ENCODE results near the gene HPS6. TPM values are rescaled to one million over a fixed set of nuclear protein-coding genes. Genes with fewer than 3 reads are reported as not detected.

The HPS6 gene
- polyA plus RNA-seq, 4 donors, result 13.0 to 19.5 (median 13.5) TPM

GRCh38 chr10:102064503-102064867 lies 664 bp upstream of the HPS6 start:
- 72 to 74% (median 74%) methylated on average over 2 of the region's 2 CpGs for WGBS, 3 donors
- Histone ChIP-seq H3K36me3 (ENCODE audit: control insufficient read depth in 3 of 3, insufficient read depth in 2 of 3, low read depth in 1 of 3, low read length in 3 of 3) (peaks cover 0 to 34% (median 0%) of the 10 kb centered on the region in 3 donors), H3K9me3 (ENCODE audit: control insufficient read depth in 2 of 2, insufficient read depth in 1 of 2, low read depth in 1 of 2, low read length in 1 of 2) (no peaks in the 10 kb centered on the region), H3K4me1 (ENCODE audit: control insufficient read depth in 3 of 3, insufficient read depth in 2 of 3, low read depth in 1 of 3, low read length in 2 of 3) (peaks cover 6 to 24% (median 8%) of the 10 kb centered on the region in 3 donors), H3K27ac (ENCODE audit: low read depth in 1 of 3, low read length in 2 of 3) (peak overlapping the region in 2 of 3 donors; percentile 89 to 94), H3K4me3 (ENCODE audit: low read depth in 1 of 3, low read length in 3 of 3) (peak overlapping the region in 1 of 3 donors; percentile 52), H3K27me3 (ENCODE audit: control insufficient read depth in 3 of 3, insufficient read depth in 3 of 3, low read length in 3 of 3) (no peaks in the 10 kb centered on the region)
- DNase-seq (no peak), FAIRE-seq (no peak)

GRCh38 chr10:102065561-102066398 lies 631 bp downstream of the HPS6 start:
- WGBS, 3 donors, result 6 to 9% (median 7%) methylated on average over 36 to 63 of the region's 63 CpGs
- H3K4me1 ChIP-seq (ENCODE audit: control insufficient read depth in 3 of 3, insufficient read depth in 2 of 3, low read depth in 1 of 3, low read length in 2 of 3), result peaks cover 6 to 24% (median 8%) of the 10 kb centered on the region in 3 donors
- no peaks in the 10 kb centered on the region for H3K27me3 ChIP-seq (ENCODE audit: control insufficient read depth in 3 of 3, insufficient read depth in 3 of 3, low read length in 3 of 3)
- peaks cover 0 to 41% (median 0%) of the 10 kb centered on the region in 3 donors for H3K36me3 ChIP-seq (ENCODE audit: control insufficient read depth in 3 of 3, insufficient read depth in 2 of 3, low read depth in 1 of 3, low read length in 3 of 3)
- peak overlapping the region; percentile 59 to 95 (median 94) for H3K27ac ChIP-seq (ENCODE audit: low read depth in 1 of 3, low read length in 2 of 3)
- FAIRE-seq, result no peak
- DNase-seq, result peak in 1 of 2 donors; percentile 37
- H3K9me3 ChIP-seq (ENCODE audit: control insufficient read depth in 2 of 2, insufficient read depth in 1 of 2, low read depth in 1 of 2, low read length in 1 of 2), result no peaks in the 10 kb centered on the region
- H3K4me3 ChIP-seq (ENCODE audit: low read depth in 1 of 3, low read length in 3 of 3), result peak overlapping the region; percentile 69 to 98 (median 85)

DNA sequence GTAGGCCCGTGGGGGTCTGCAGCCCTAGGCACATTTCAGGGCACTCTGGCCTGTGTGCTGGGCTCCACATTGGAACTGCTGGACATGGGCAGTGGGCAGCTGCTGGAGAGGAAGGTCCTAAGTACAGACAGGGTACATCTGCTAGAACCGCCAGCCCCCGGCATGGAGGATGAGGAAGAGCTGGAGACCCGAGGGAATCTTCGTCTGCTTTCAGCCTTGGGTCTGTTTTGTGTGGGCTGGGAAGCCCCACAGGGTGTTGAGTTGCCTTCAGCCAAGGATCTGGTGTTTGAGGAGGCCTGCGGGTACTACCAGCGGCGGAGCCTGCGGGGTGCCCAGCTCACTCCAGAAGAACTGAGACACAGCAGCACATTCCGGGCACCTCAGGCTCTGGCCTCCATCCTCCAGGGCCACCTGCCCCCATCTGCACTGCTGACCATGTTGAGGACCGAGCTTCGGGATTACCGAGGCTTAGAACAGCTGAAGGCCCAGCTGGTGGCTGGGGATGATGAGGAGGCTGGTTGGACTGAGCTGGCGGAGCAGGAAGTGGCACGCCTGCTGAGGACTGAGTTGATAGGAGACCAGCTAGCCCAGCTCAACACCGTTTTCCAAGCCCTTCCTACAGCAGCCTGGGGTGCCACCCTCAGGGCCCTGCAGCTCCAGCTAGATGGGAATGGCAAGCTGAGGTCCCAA lies 1.4 kb downstream of the HPS6 start:
- Histone ChIP-seq H3K27ac (ENCODE audit: low read depth in 1 of 3, low read length in 2 of 3) (peak overlapping the region in 2 of 3 donors; percentile 59 to 94), H3K4me3 (ENCODE audit: low read depth in 1 of 3, low read length in 3 of 3) (peak overlapping the region; percentile 69 to 98 (median 85)), H3K27me3 (ENCODE audit: control insufficient read depth in 3 of 3, insufficient read depth in 3 of 3, low read length in 3 of 3) (no peaks in the 10 kb centered on the region), H3K9me3 (ENCODE audit: control insufficient read depth in 2 of 2, insufficient read depth in 1 of 2, low read depth in 1 of 2, low read length in 1 of 2) (no peaks in the 10 kb centered on the region), H3K36me3 (ENCODE audit: control insufficient read depth in 3 of 3, insufficient read depth in 2 of 3, low read depth in 1 of 3, low read length in 3 of 3) (peaks cover 0 to 41% (median 0%) of the 10 kb centered on the region in 3 donors), H3K4me1 (ENCODE audit: control insufficient read depth in 3 of 3, insufficient read depth in 2 of 3, low read depth in 1 of 3, low read length in 2 of 3) (peaks cover 6 to 24% (median 8%) of the 10 kb centered on the region in 3 donors)
- FAIRE-seq (no peak), DNase-seq (peak in 1 of 2 donors; percentile 18)
- WGBS, 3 donors, result 53 to 74% (median 59%) methylated on average over 16 of the region's 16 CpGs

DNA sequence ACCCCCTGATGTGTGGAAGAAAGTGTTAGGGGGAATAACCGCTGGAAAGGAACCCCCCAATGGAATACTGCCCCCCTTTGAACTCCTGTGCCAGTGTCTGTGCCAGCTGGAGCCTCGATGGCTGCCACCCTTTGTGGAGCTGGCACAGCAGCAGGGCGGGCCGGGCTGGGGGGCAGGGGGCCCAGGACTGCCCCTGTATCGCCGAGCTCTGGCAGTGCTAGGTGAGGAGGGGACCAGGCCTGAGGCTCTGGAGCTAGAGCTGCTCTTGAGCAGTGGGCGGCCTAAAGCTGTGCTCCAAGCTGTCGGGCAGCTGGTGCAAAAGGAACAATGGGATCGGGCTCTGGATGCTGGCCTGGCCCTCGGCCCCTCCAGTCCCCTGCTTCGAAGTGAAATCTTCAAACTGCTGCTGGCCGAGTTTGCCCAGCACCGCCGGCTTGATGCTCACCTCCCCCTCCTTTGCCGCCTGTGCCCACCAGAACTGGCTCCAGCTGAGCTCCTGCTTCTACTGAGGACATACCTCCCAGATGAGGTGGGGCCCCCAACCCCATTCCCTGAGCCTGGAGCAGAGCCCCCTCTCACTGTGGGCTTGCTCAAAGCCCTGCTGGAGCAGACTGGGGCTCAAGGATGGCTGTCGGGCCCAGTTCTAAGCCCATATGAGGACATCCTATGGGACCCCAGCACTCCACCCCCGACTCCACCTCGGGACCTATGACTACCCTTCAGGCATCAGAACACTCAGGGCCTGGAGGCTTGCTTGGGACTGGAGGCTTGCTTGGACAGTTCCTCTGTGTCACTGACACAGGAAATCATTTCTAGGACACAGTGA lies 2.2 kb downstream of the HPS6 start:
- Histone ChIP-seq H3K27me3 (ENCODE audit: control insufficient read depth in 3 of 3, insufficient read depth in 3 of 3, low read length in 3 of 3) (no peaks in the 10 kb centered on the region), H3K4me1 (ENCODE audit: control insufficient read depth in 3 of 3, insufficient read depth in 2 of 3, low read depth in 1 of 3, low read length in 2 of 3) (peaks cover 6 to 24% (median 8%) of the 10 kb centered on the region in 3 donors), H3K9me3 (ENCODE audit: control insufficient read depth in 2 of 2, insufficient read depth in 1 of 2, low read depth in 1 of 2, low read length in 1 of 2) (no peaks in the 10 kb centered on the region), H3K27ac (ENCODE audit: low read depth in 1 of 3, low read length in 2 of 3) (no peak overlapping the region), H3K36me3 (ENCODE audit: control insufficient read depth in 3 of 3, insufficient read depth in 2 of 3, low read depth in 1 of 3, low read length in 3 of 3) (peaks cover 0 to 44% (median 0%) of the 10 kb centered on the region in 3 donors), H3K4me3 (ENCODE audit: low read depth in 1 of 3, low read length in 3 of 3) (peak overlapping the region in 1 of 3 donors; percentile 85)
- WGBS, 3 donors, result 85 to 89% (median 88%) methylated on average over 18 of the region's 18 CpGs
- DNase-seq (no peak), FAIRE-seq (no peak)

GRCh38 chr10:102068216-102068615 lies 3.1 kb downstream of the HPS6 start:
- 31 to 38% (median 33%) methylated on average over 1 of the region's 1 CpG for whole genome bisulfite sequencing, 3 donors
- peak in 1 of 2 donors; percentile 28 for DNase-seq
- no peak for FAIRE-seq

GRCh38 chr10:102069071-102069470 lies 3.9 kb downstream of the HPS6 start:
- Histone ChIP-seq H3K27me3 (ENCODE audit: control insufficient read depth in 3 of 3, insufficient read depth in 3 of 3, low read length in 3 of 3) (no peaks in the 10 kb centered on the region), H3K4me3 (ENCODE audit: low read depth in 1 of 3, low read length in 3 of 3) (no peak overlapping the region), H3K27ac (ENCODE audit: low read depth in 1 of 3, low read length in 2 of 3) (no peak overlapping the region), H3K9me3 (ENCODE audit: control insufficient read depth in 2 of 2, insufficient read depth in 1 of 2, low read depth in 1 of 2, low read length in 1 of 2) (no peaks in the 10 kb centered on the region), H3K36me3 (ENCODE audit: control insufficient read depth in 3 of 3, insufficient read depth in 2 of 3, low read depth in 1 of 3, low read length in 3 of 3) (peaks cover 0 to 44% (median 0%) of the 10 kb centered on the region in 3 donors), H3K4me1 (ENCODE audit: control insufficient read depth in 3 of 3, insufficient read depth in 2 of 3, low read depth in 1 of 3, low read length in 2 of 3) (peaks cover 6 to 24% (median 8%) of the 10 kb centered on the region in 3 donors)
- DNase-seq (no peak), FAIRE-seq (no peak)

More at GRCh38 chr10:102068216-102068615, 3.1 kb downstream of the HPS6 start:
- no peaks in the 10 kb centered on the region for H3K27me3 ChIP-seq (ENCODE audit: control insufficient read depth in 3 of 3, insufficient read depth in 3 of 3, low read length in 3 of 3)
- H3K36me3 ChIP-seq (ENCODE audit: control insufficient read depth in 3 of 3, insufficient read depth in 2 of 3, low read depth in 1 of 3, low read length in 3 of 3), result peaks cover 0 to 44% (median 0%) of the 10 kb centered on the region in 3 donors
- H3K4me3 ChIP-seq (ENCODE audit: low read depth in 1 of 3, low read length in 3 of 3), result no peak overlapping the region
- H3K9me3 ChIP-seq (ENCODE audit: control insufficient read depth in 2 of 2, insufficient read depth in 1 of 2, low read depth in 1 of 2, low read length in 1 of 2), result no peaks in the 10 kb centered on the region
- H3K4me1 ChIP-seq (ENCODE audit: control insufficient read depth in 3 of 3, insufficient read depth in 2 of 3, low read depth in 1 of 3, low read length in 2 of 3), result peaks cover 6 to 24% (median 8%) of the 10 kb centered on the region in 3 donors
- H3K27ac ChIP-seq (ENCODE audit: low read depth in 1 of 3, low read length in 2 of 3), result no peak overlapping the region

DNA sequence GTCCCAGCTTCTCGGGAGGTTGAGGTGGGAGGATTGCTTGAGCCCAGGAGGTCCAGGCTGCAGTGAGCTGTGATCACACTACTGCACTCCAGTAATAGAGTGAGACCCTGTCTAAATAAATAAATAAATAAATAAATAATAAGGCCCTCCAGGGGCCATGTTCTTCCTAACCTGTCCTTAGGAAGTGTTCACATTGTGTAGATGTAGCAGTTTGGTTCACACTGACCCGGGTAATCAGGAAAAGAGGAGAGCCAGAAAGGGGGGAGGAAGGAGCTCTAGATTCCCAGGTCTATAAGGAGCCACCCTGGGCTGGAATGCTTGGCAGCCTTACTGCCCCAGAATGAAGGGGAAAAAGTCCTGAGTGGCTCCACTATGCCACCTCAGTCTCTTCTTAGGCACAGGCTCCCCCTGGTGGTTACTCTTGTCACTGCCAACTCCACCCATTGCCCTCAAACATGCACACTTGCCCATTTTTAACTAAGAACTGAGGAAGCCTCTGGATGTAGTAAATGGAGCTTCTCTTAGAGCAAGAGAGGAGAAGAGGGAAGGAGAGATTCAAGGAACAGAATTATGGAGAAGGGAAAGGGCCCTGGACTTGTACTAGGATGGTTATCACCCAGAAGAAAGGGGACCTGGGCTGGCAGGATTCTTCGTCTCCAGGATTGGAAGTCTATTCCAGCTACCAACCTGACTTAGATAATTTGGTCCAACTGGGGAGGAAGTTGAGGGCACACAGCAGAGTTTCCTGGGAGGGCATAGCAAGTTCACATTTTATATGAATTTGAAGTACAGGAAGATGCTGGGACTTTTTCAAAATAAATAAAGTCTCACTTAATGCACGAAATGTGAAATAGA lies 7.8 kb downstream of the HPS6 start:
- FAIRE-seq (no peak), DNase-seq (peak; percentile 84)

More for the DNA sequence above, 7.8 kb downstream of the HPS6 start:
- Histone ChIP-seq H3K27me3 (ENCODE audit: control insufficient read depth in 3 of 3, insufficient read depth in 3 of 3, low read length in 3 of 3) (no peaks in the 10 kb centered on the region), H3K4me1 (ENCODE audit: control insufficient read depth in 3 of 3, insufficient read depth in 2 of 3, low read depth in 1 of 3, low read length in 2 of 3) (peaks cover 0 to 2% (median 0%) of the 10 kb centered on the region in 3 donors), H3K27ac (ENCODE audit: low read depth in 1 of 3, low read length in 2 of 3) (no peak overlapping the region), H3K9me3 (ENCODE audit: control insufficient read depth in 2 of 2, insufficient read depth in 1 of 2, low read depth in 1 of 2, low read length in 1 of 2) (no peaks in the 10 kb centered on the region), H3K4me3 (ENCODE audit: low read depth in 1 of 3, low read length in 3 of 3) (no peak overlapping the region), H3K36me3 (ENCODE audit: control insufficient read depth in 3 of 3, insufficient read depth in 2 of 3, low read depth in 1 of 3, low read length in 3 of 3) (peaks cover 0 to 23% (median 0%) of the 10 kb centered on the region in 3 donors)
- 73 to 82% (median 76%) methylated on average over 4 of the region's 4 CpGs for WGBS, 3 donors
